PC-9 (cell line): ENCODE measurements around the gene AKAP5. TPM values are rescaled to one million over a fixed set of nuclear protein-coding genes. Genes with fewer than 3 reads are reported as not detected.

Experiments
- BruUV-seq: library from RNA; stranded (reverse); fragments of 400-500 nt; replicated peaks from 2 replicates; lab custom pipeline; 2021; lab: Mats Ljungman, UMichigan
- CTCF ChIA-PET: fragments of 300-600 bp; sonication (Branson Sonifier 250); formaldehyde crosslinking; loops from one replicate; lab custom pipeline; 2022; ENCODE audit warnings: antibody characterized with exemption; lab: Charles Lee
- POLR2A ChIA-PET: fragments of 300-600 bp; sonication (Branson Sonifier 250); formaldehyde crosslinking; loops from one replicate; lab custom pipeline; 2022; ENCODE audit warnings: antibody characterized with exemption; ENCODE audit not compliant: unreplicated experiment; lab: Charles Lee
- DNase-seq, 2 experiments: peaks; one replicate each; pipeline versions ENCODE4 v3.0.0 to v3.0.0-alpha.2; 2015 to 2022; ENCODE audit warnings: mixed read lengths in 1 of 2
- H2AFZ ChIP-seq: fragments of 200-600 bp; sonication (generic); 2 replicates; pipeline ENCODE4 v1.8.1; 2017; ENCODE audit warnings: antibody characterized with exemption
- H3F3A ChIP-seq: fragments of 200-600 bp; sonication (generic); 2 replicates; pipeline ENCODE4 v1.8.1; 2017; ENCODE audit warnings: antibody characterized with exemption, mild to moderate bottlenecking, low read depth; ENCODE audit not compliant: insufficient read depth
- H3K27ac ChIP-seq: fragments of 200-600 bp; sonication (generic); 2 replicates; pipeline ENCODE4 v1.6.1; 2016; ENCODE audit warnings: mixed run types
- H3K27me3 ChIP-seq: fragments of 200-600 bp; sonication (generic); 2 replicates; pipeline ENCODE4 v1.6.1; 2016; ENCODE audit warnings: low read depth, mixed run types; ENCODE audit not compliant: insufficient read depth
- H3K36me3 ChIP-seq: fragments of 200-600 bp; sonication (generic); 2 replicates; pipeline ENCODE4 v1.6.1; 2016; ENCODE audit warnings: low read depth, mixed run types
- H3K4me1 ChIP-seq: fragments of 200-600 bp; sonication (generic); replicated peaks from 2 replicates; pipeline ENCODE4 v1.6.1; 2016; ENCODE audit warnings: mixed run types; ENCODE audit not compliant: insufficient read depth
- H3K4me2 ChIP-seq: fragments of 200-600 bp; sonication (generic); 2 replicates; pipeline ENCODE4 v1.6.1; 2017; ENCODE audit warnings: mixed run types
- H3K4me3 ChIP-seq: fragments of 200-600 bp; sonication (generic); 2 replicates; pipeline ENCODE4 v1.6.1; 2016; ENCODE audit warnings: mixed run types
- H3K79me2 ChIP-seq: fragments of 200-600 bp; sonication (generic); 2 replicates; pipeline ENCODE4 v1.6.1; 2017; ENCODE audit warnings: low read depth, mixed run types
- H3K9me2 ChIP-seq: fragments of 200-600 bp; sonication (generic); 2 replicates; pipeline ENCODE4 v1.8.1; 2017; ENCODE audit warnings: mild to moderate bottlenecking; ENCODE audit not compliant: insufficient read depth
- H3K9me3 ChIP-seq: fragments of 200-600 bp; sonication (generic); 2 replicates; pipeline ENCODE4 v1.8.1; 2016; ENCODE audit warnings: low read depth; ENCODE audit not compliant: insufficient read depth
- H4K20me1 ChIP-seq: fragments of 200-600 bp; sonication (generic); 2 replicates; pipeline ENCODE4 v1.8.1; 2017; ENCODE audit not compliant: insufficient read depth
- CTCF ChIP-seq: fragments of 200-600 bp; sonication (generic); conservative IDR thresholded peaks from 2 replicates; pipeline ENCODE4 v1.6.1; 2017; ENCODE audit warnings: mixed run types, antibody characterized with exemption, mild to moderate bottlenecking, moderate library complexity
- EZH2 ChIP-seq: fragments of 200-600 bp; sonication (generic); IDR thresholded peaks from 2 replicates; pipeline ENCODE4 v1.8.0; 2017; ENCODE audit warnings: antibody characterized with exemption, low read depth
- intact Hi-C: fragments of 100-400 bp; cut with micrococcal nuclease; formaldehyde crosslinking; loops from one replicate; pipeline ENCODE4 v1.10.0; 2022; ENCODE audit not compliant: unreplicated experiment
- total RNA-seq: library from RNA; stranded (reverse); gene quantifications from 2 replicates; pipeline ENCODE4 v1.2.3, GENCODE V29; 2021

The AKAP5 gene
- total RNA-seq, 1 experiment from 2014 or later, result 0.72 TPM

GRCh38 chr14:64507376-64508156 is 42.3 kb downstream of the AKAP5 start:
- peaks cover 85% of the 10 kb centered on the region for H3K79me2 ChIP-seq
- peak in 1 of 2 experiments; percentile 67 for DNase-seq
- H3K4me2 ChIP-seq, result peak overlapping the region; percentile 82
- no peak for TF ChIP-seq CTCF
- no peak for TF ChIP-seq EZH2
- BruUV-seq, result no TSS peak
- ChIA-PET POLR2A (interaction anchor here (0.5 to 0.7 kb wide), 2 partner anchors 65 to 87 kb away, joined by 3 to 5 read pairs; no protein-coding TSS in a partner anchor), CTCF (no interaction called here)
- no peaks in the 10 kb centered on the region for H3K9me2 ChIP-seq
- peak overlapping the region; percentile 32 for H3K27ac ChIP-seq
- H3K4me3 ChIP-seq, result peak overlapping the region; percentile 61; the same call in 1 of the 2 replicates
- intact Hi-C loops, result loop anchor here (10.0 kb wide), 2 partner anchors 197 to 407 kb away; partner anchors contain the start of genes CHURC1 and PLEKHG3
- H4K20me1 ChIP-seq, result peaks cover 43% of the 10 kb centered on the region
- no peaks in the 10 kb centered on the region for H3K9me3 ChIP-seq
- H3F3A ChIP-seq, result peaks cover 38% of the 10 kb centered on the region; the same call in 1 of the 2 replicates
- peaks cover 49% of the 10 kb centered on the region for H3K4me1 ChIP-seq
- no peak overlapping the region for H2AFZ ChIP-seq
- H3K36me3 ChIP-seq, result 0 out of 2 replicates have a peak, but pooled peaks cover 8% of the 10 kb centered on the region
- no peaks in the 10 kb centered on the region for H3K27me3 ChIP-seq

- ChIA-PET POLR2A (interaction anchor here (0.6 to 0.7 kb wide), 2 partner anchors 54 to 157 kb away, joined by 3 to 4 read pairs; no protein-coding TSS in a partner anchor), CTCF (no interaction called here)
- H4K20me1 ChIP-seq, result peaks cover 43% of the 10 kb centered on the region
- H3K4me3 ChIP-seq, result no peak overlapping the region
- no peak for DNase-seq
- peak overlapping the region; percentile 8; the same call in 1 of the 2 replicates for H3K4me2 ChIP-seq
- 0 out of 2 replicates have a peak overlapping the region, but pooled peaks have one; percentile 32 for H3K27ac ChIP-seq
- TF ChIP-seq EZH2 (no peak), CTCF (no peak)
- intact Hi-C loops, result loop anchor here (10.0 kb wide), 2 partner anchors 197 to 407 kb away; partner anchors contain the start of genes CHURC1 and PLEKHG3
- 0 out of 2 replicates have a peak, but pooled peaks cover 8% of the 10 kb centered on the region for H3K36me3 ChIP-seq
- H3K9me3 ChIP-seq, result no peaks in the 10 kb centered on the region
- H3K4me1 ChIP-seq, result peaks cover 48% of the 10 kb centered on the region
- H3F3A ChIP-seq, result peaks cover 30% of the 10 kb centered on the region; the same call in 1 of the 2 replicates
- BruUV-seq, result no TSS peak
- peaks cover 85% of the 10 kb centered on the region for H3K79me2 ChIP-seq
- no peaks in the 10 kb centered on the region for H3K27me3 ChIP-seq
- H2AFZ ChIP-seq, result no peak overlapping the region
- H3K9me2 ChIP-seq, result no peaks in the 10 kb centered on the region
Observed at GRCh38 chr14:64508215-64508776, 43.0 kb downstream of the AKAP5 start.

GRCh38 chr14:64509036-64509435 is 43.7 kb downstream of the AKAP5 start:
- H3K9me2 ChIP-seq, result no peaks in the 10 kb centered on the region
- no peak for DNase-seq
- H3F3A ChIP-seq, result peaks cover 30% of the 10 kb centered on the region; the same call in 1 of the 2 replicates
- H3K79me2 ChIP-seq, result peaks cover 91% of the 10 kb centered on the region
- H3K4me2 ChIP-seq, result no peak overlapping the region
- intact Hi-C loops, result loop anchor here (10.0 kb wide), 2 partner anchors 196 to 406 kb away; partner anchors contain the start of genes CHURC1 and PLEKHG3
- no peak overlapping the region for H2AFZ ChIP-seq
- H3K4me3 ChIP-seq, result no peak overlapping the region
- H3K27ac ChIP-seq, result no peak overlapping the region
- TF ChIP-seq CTCF (no peak), EZH2 (no peak)
- peaks cover 47% of the 10 kb centered on the region for H4K20me1 ChIP-seq
- H3K4me1 ChIP-seq, result peaks cover 50% of the 10 kb centered on the region
- H3K27me3 ChIP-seq, result no peaks in the 10 kb centered on the region
- H3K36me3 ChIP-seq, result peaks cover 10% of the 10 kb centered on the region; the same call in 1 of the 2 replicates
- no TSS peak for BruUV-seq
- POLR2A ChIA-PET, result interaction anchor here (0.7 kb wide), 1 partner anchor 53 kb away, joined by 3 read pairs; no protein-coding TSS in a partner anchor
- CTCF ChIA-PET, result interaction anchor here (0.7 kb wide), 1 partner anchor 116 kb away, joined by 3 read pairs; no protein-coding TSS in a partner anchor
- no peaks in the 10 kb centered on the region for H3K9me3 ChIP-seq
